ENCODE measurements around the gene KRTAP4-4.
A peak's percentile ranks its signal among the peaks of the same experiment; 100 is the strongest.
"Not testable (repeated sequence)": the region's sequence is repeated elsewhere in the genome, so short reads cannot be mapped to it uniquely, and the experiment has no call there.

Gene KRTAP4-4

GRCh38 chr17:41160648-41161047 is at the start of gene KRTAP4-4:
Gene KRTAP4-4, minus strand, starts transcription at chr17:41160748. Its CDS starts 57 bp downstream, at chr17:41160691.
- DNase-seq: peak; percentile 14

GRCh38 chr17:41199421-41200078 is 39.0 kb upstream of the KRTAP4-4 start:
- DNase-seq: no peak

GRCh38 chr17:41196068-41196467 is 35.5 kb upstream of the KRTAP4-4 start:
- DNase-seq: no peak

DNA sequence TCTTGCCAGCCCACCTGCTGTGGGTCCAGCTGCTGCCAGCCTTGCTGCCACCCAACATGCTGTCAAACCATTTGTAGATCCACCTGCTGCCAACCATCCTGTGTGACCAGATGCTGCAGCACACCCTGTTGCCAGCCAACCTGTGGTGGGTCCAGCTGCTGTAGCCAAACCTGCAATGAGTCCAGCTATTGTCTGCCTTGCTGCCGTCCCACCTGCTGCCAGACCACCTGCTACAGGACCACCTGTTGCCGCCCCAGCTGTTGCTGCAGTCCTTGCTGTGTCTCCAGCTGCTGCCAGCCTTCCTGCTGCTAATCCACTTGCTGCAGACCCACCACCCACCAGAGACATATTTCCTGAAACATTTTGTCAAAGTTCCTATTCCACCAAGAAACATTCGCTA is 29.8 kb upstream of the KRTAP4-4 start:
- no peak for DNase-seq

DNA sequence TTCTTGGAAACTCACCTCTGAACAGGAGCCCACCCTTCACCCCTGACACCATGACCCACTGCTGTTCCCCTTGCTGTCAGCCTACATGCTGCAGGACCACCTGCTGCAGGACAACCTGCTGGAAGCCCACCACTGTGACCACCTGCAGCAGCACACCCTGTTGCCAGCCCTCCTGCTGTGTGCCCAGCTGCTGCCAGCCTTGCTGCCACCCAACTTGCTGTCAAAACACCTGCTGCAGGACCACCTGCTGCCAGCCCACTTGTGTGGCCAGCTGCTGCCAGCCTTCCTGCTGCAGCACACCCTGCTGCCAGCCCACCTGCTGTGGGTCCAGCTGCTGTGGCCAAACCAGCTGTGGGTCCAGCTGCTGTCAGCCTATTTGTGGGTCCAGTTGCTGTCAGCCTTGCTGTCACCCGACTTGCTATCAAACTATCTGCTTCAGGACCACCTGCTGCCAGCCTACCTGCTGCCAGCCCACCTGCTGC is 29.3 kb upstream of the KRTAP4-4 start, which contains the start of gene KRTAP9-1:
KRTAP9-1 (plus strand) TSS at position 51 of the 482 bp plus-strand sequence; CDS start at position 51, 0 bp downstream.
- DNase-seq: not testable (repeated sequence)

- DNase-seq: peak; percentile 30
Measured at GRCh38 chr17:41186872-41187271, 26.3 kb upstream of the KRTAP4-4 start.

DNA sequence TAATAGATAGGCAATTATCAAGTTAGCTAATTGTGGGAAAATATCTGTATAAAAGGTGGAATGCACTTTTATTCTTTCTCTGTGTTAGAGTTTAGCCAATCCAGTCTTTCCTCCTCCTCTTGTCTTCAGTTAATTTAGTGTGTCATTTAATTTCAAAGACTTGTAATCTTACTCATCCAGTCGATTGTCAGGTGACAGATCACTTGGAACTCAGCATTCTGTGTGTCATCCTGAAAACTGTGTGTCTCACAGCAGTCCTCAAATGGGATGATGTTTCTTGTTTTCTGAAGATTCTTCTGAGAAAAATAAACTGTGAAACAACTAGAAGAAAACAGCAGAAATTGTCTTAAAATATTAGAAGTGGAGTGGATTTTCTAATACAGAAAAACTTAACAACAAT is 24.5 kb upstream of the KRTAP4-4 start:
- DNase-seq: no peak

DNA sequence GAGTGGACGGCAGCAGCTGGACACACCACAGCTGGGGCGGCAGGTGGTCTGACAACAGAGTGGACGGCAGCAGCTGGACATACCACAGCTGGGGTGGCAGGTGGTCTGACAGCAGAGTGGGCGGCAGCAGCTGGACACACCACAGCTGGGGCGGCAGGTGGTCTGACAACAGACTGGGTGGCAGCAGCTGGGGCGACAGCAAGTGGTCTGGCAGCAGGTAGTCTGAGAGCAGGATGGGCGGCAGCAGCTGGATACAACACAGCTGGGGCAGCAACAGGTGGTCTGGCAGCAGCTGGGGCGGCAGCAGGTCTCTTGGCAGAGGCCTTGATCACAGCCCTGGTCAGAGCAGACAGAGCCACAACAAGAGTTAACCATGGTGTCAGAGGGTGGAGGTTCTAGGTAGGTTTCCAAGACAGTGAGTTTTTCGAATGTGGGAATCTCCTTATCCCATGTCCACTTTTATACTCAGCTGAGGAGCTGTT is 24.0 kb upstream of the KRTAP4-4 start, which contains the start of gene KRTAP4-1:
KRTAP4-1 (minus strand) TSS at position 432 of the 482 bp plus-strand sequence; CDS start at position 375, 57 bp downstream.
- DNase-seq: no peak

DNA sequence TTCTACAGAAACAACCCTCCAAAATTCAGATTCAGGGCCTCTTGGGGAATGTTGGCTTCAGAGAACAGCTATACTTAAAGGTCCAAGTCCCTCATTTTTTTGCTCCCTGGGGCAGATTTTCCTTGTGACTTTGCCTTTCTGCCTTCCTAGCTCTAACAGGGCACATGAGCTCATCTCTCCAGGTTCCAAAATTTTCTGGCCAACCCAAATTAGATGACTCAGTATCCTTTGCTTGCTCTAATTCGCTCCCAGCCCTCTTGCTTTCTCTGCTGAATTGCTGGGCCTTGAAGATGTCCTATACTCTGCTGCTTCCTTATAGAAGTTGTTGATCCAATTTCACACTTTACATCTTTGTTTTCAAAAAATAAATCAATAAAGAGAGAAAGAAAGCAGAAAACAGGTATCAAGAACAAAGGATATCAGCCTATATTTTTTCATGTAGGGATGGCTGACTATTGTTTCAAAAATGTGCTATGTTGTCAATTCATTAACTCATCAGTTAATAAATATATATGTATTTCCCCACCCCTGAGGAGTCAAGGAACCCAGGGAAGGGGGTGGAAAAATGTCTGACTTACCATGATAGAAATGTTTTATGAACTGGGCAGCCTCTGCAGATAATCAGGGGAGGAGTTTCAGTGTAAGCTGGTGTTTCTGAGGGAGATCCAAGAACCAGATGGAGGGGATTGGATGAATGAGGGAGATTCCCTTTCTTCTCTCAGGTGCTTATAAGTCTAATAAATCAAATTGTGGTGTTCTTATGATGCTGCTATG is 18.5 kb upstream of the KRTAP4-4 start:
- DNase-seq: no peak

- DNase-seq: no peak
Measured at GRCh38 chr17:41178341-41178740, 17.8 kb upstream of the KRTAP4-4 start.

- DNase-seq: no peak
Measured at GRCh38 chr17:41177727-41178271, 17.3 kb upstream of the KRTAP4-4 start, which contains the start of gene KRTAP4-2. Gene KRTAP4-2, minus strand, starts transcription at chr17:41178221. Its CDS starts 57 bp downstream, at chr17:41178164.

GRCh38 chr17:41176744-41177387 is 16.3 kb upstream of the KRTAP4-4 start:
- peak; percentile 54 for DNase-seq

GRCh38 chr17:41171886-41172285 is 11.3 kb upstream of the KRTAP4-4 start:
- no peak for DNase-seq

DNA sequence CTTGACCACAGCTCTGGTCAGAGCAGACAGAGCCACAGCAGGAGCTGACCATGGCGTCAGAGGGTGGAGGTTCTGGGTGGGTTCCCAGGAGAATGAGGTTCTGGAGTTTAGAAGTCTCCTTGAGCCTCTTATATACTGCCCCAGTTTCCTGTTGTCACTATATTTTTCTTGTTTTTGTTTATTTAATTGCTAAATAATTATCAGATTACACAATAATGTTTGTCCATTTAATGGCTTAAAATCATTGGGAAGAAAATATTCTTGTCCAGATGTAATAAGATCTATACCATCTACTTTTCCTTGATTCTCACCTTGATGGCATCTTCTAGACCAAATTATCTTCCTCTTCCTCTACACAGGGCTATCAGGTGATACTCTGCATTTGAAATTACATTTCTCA is 7.6 kb upstream of the KRTAP4-4 start, which contains the start of gene KRTAP4-3:
KRTAP4-3 (minus strand) TSS at position 101 of the 400 bp plus-strand sequence; CDS start at position 52, 49 bp downstream.
- no peak for DNase-seq

DNA sequence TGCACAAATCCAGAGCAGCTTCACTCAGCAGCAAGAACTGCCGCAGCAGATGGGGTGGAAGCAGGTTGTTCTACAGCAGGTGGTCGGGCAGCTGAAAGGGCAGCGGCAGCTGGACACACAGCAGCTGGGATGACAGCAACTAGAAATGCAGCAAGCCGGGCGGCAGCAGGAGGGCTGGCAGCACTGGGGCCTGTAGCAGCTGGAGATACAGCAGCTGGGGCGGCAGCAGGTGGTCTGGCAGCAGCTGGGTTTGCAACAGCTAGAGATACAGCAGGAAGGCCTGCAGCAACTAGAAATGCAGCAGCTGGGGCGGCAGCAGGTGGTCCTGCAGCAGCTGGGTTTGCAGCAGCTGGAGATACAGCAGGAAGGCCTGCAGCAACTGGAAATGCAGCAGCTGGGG is 7.0 kb upstream of the KRTAP4-4 start:
- no peak for DNase-seq

DNA sequence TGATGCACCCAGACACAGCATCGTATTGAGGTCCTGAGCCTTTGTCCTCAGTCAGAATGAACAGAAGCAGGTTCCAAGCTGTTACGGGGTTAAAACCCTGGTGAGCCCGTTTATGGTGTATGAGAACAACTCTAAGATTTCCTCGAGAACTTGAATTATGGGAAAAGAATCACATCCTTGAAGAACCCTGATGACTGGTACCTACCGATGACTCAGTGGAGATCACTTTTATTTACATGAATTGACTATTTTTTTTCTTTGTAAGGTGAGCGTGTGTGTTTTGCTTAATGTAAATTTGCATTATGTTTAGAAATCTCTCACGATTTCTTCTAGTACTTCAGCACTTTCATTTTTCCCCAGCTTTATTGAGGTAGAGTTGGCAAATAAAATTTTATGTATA is 3.3 kb upstream of the KRTAP4-4 start:
- DNase-seq: no peak

DNA sequence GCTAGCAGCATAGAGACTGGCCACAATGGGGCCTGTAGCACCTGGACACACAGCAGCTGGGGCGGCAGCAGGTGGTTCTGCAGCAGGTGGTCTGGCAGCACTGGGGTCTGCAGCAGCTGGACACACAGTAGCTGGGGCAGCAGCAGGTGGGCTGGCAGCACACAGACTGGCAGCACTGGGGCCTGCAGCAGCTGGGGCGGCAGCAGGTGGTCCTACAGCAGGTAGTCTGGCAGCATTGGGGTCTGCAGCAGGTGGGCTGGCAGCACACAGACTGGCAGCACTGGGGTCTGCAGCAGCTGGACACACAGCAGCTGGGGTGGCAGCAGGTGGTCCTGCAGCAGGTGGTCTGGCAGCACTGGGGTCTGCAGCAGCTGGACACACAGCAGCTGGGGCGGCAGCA is 358 bp downstream of the KRTAP4-4 start:
- not testable (repeated sequence) for DNase-seq

- peak; percentile 38 for DNase-seq
Measured at GRCh38 chr17:41153856-41154255, 6.7 kb downstream of the KRTAP4-4 start.

DNA sequence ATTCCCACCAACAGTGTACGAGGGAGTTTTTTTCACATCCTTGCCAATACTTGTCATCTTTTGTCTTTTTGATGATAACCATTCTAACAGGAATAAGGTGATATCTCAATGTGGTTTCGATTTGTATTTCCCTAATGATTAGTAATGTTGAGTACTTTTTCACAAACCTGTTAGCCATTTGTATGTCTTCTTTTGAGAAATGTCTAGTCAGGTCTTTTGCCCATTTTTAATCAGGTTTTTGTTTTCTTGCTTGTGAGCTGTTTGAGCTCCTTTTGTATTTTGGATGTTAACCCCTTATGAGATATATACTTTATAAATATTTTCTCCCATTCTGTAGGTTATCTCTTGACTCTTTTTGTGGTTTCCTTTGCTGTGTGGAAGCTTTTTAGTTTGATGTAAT is 9.0 kb downstream of the KRTAP4-4 start:
- DNase-seq: no peak

- no peak for DNase-seq
Measured at GRCh38 chr17:41150026-41150425, 10.5 kb downstream of the KRTAP4-4 start.

GRCh38 chr17:41149652-41149985 is 10.9 kb downstream of the KRTAP4-4 start, which contains the start of gene KRTAP4-5:
Gene KRTAP4-5, minus strand, starts transcription at chr17:41149825. Its CDS starts 58 bp downstream, at chr17:41149767.
- DNase-seq: no peak

- not testable (repeated sequence) for DNase-seq
Measured at GRCh38 chr17:41148971-41149651, 11.4 kb downstream of the KRTAP4-4 start.
